ENCODE data around the gene ESRRA. TPM values are rescaled to one million over a fixed set of nuclear protein-coding genes. Genes with fewer than 3 reads are reported as not detected.

The ESRRA gene
- total and polyA plus RNA-seq, 2 of the 4 experiments (the other 2 are of a cell fraction) = 10.2 to 15.0 TPM

DNA sequence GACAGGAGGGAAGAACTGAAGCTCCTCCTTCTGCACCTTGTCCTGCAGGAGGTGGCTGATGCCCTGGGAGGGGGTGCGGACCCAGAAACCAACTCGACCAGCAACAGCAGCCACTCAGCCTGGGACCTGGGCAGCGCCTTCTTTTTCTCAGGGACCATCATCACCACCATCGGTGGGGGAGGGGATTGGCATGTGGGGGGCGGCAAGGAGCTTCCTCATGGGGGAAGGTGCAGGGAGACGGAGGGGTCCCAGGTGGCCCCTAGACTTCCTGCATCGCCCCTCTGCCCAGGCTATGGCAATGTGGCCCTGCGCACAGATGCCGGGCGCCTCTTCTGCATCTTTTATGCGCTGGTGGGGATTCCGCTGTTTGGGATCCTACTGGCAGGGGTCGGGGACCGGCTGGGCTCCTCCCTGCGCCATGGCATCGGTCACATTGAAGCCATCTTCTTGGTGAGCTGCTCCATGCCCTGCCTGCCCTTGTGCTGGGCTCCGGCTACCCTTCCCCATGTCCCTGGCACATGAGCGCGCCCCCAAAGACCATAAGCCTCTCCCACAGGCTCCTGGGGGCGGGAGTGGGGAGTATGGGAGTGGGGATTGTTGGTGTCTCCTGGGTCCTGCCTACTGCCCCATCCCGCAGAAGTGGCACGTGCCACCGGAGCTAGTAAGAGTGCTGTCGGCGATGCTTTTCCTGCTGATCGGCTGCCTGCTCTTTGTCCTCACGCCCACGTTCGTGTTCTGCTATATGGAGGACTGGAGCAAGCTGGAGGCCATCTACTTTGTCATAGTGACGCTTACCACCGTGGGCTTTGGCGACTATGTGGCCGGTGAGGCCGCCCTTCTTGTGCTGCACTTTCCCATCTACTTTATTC is 8.3 kb upstream of the ESRRA start:
- Histone ChIP-seq H4K91ac (ENCODE audit: insufficient read depth, low read depth, low read length) (no peak overlapping the region), H4K5ac (ENCODE audit: low read depth, low read length) (no peak overlapping the region), H2BK15ac (ENCODE audit: low read depth, low read length) (no peak overlapping the region), H2AFZ (replicated peaks; ENCODE audit: low read length, poor library complexity) (peak overlapping the region; percentile 29), H2AK5ac (ENCODE audit: low read depth, low read length) (no peak overlapping the region), H3K79me1 (ENCODE audit: low read depth in 1 of 2, low read length in 2 of 2) (no peaks in the 10 kb centered on the region), H2AK9ac (replicated peaks; ENCODE audit: low read depth, low read length, poor library complexity) (no peak overlapping the region), H3K27ac (ENCODE audit: insufficient read depth, low read length) (no peak overlapping the region), H2BK120ac (ENCODE audit: low read depth, low read length) (no peak overlapping the region), H3K9me1 (ENCODE audit: insufficient read depth, low read length) (no peaks in the 10 kb centered on the region), H3K14ac (replicated peaks; ENCODE audit: low read depth, low read length) (no peak overlapping the region), H3K4me1 (ENCODE audit: control insufficient read depth, insufficient read depth, low read length) (peaks cover 5% of the 10 kb centered on the region), H3K27me3 (ENCODE audit: control insufficient read depth, insufficient read depth, low read length) (peaks cover 86% of the 10 kb centered on the region), H3K4me3 (ENCODE audit: insufficient read depth, low read depth, low read length) (no peak overlapping the region), H3K23ac (ENCODE audit: low read depth, low read length) (no peak overlapping the region), H3K56ac (ENCODE audit: extremely low read depth, insufficient read depth, low read length) (no peak overlapping the region), H4K8ac (ENCODE audit: low read depth in 2 of 2, low read length in 2 of 2) (no peak overlapping the region), H2BK20ac (ENCODE audit: low read depth, low read length) (no peak overlapping the region), H3K9me3 (ENCODE audit: control insufficient read depth, insufficient read depth, low read length) (no peaks in the 10 kb centered on the region), H3K9ac (ENCODE audit: low read depth, low read length) (no peak overlapping the region), H2BK5ac (ENCODE audit: low read depth, low read length, poor library complexity, severe bottlenecking) (no peak overlapping the region), H4K20me1 (ENCODE audit: insufficient read depth, low read length) (peaks cover 4% of the 10 kb centered on the region; the same call in 1 of the 2 replicates), H3K4me2 (ENCODE audit: low read depth, low read length) (no peak overlapping the region), H3K36me3 (ENCODE audit: control insufficient read depth, insufficient read depth, low read length) (no peaks in the 10 kb centered on the region), H3K4ac (ENCODE audit: low read depth, low read length) (no peak overlapping the region), H3K18ac (ENCODE audit: low read depth, low read length) (no peak overlapping the region)
- CTCF ChIA-PET = no interaction called here
- BruUV-seq (replicated peaks) = no TSS peak
- dilution Hi-C loops (cut with HindIII; ENCODE audit: low sequenced_read_pairs, unreplicated experiment) (no loop called here), in situ Hi-C loops (cut with MboI; ENCODE audit: low sequenced_read_pairs) (no loop called here), intact Hi-C loops (cut with micrococcal nuclease) (no loop called here)
- ATAC-seq (ENCODE audit: low read depth) = no peak
- no peak for TF ChIP-seq CEBPB (IDR thresholded peaks at IDR 0.05; ENCODE audit: low read depth, low read length)
- TF ChIP-seq BHLHE40 (IDR thresholded peaks at IDR 0.05; ENCODE audit: low read depth, low read length) = peak; percentile 57; the same call in 1 of the 2 replicates
- 4% methylated on average over 18 of the region's 34 CpGs; no CpG with 5 or more reads in 1 of the 2 experiments for WGBS, 2 experiments (ENCODE audit: extremely low coverage in 2 of 2, insufficient read length in 1 of 2)
- DNase-seq = no peak
- POLR2A ChIA-PET (ENCODE audit: unreplicated experiment) = no interaction called here

Data from IMR-90 (cell line).